ENCODE data around the gene TRAK1.

- no peak for TF ChIP-seq CTCF (IDR thresholded peaks at IDR 0.05)
- no peak for TF ChIP-seq POLR2AphosphoS5 (IDR thresholded peaks at IDR 0.05)
- TF ChIP-seq POLR2A (IDR thresholded peaks at IDR 0.05), result no peak
- TF ChIP-seq EP300 (IDR thresholded peaks at IDR 0.05), result no peak
Observed at GRCh38 chr3:42149532-42149931, 58.4 kb downstream of the TRAK1 start.
